HL-60 (cell line): ENCODE results near the gene UCN3.

ENCODE experiments used
- DNase-seq, 2 experiments: peaks; one replicate each; pipeline ENCODE4 v3.0.0-alpha.2; 2010 to 2020; ENCODE audit warnings: low read depth in 1 of 2, low spot score in 1 of 2
- H3K27ac ChIP-seq: fragments of 250-450 bp; sonication (Bioruptor Pico); replicated peaks from 2 replicates; pipeline ENCODE4 v1.5.1; 2020; ENCODE audit warnings: mild to moderate bottlenecking, moderate library complexity
- H3K27me3 ChIP-seq: fragments of 250-450 bp; sonication (Bioruptor Pico); 2 replicates; pipeline ENCODE4 v1.5.1; 2021; ENCODE audit warnings: mild to moderate bottlenecking, moderate library complexity; ENCODE audit not compliant: insufficient read depth, poor library complexity, severe bottlenecking
- H3K4me3 ChIP-seq: replicated peaks from 2 replicates; pipeline ENCODE4 v1.5.1; 2011; ENCODE audit warnings: mild to moderate bottlenecking, control low read depth, low read length; ENCODE audit not compliant: insufficient read depth
- CTCF ChIP-seq: IDR thresholded peaks from one replicate; pipeline ENCODE4 v1.5.1; 2011; ENCODE audit warnings: low read length, control low read depth, inconsistent platforms; ENCODE audit not compliant: insufficient read depth
- GABPA ChIP-seq: IDR thresholded peaks from 2 replicates; pipeline ENCODE4 v1.6.1; 2012; ENCODE audit warnings: low read depth
- POLR2AphosphoS5 ChIP-seq: IDR thresholded peaks from 2 replicates; pipeline ENCODE4 v1.6.1; 2012; ENCODE audit warnings: low read depth
- SPI1 ChIP-seq: IDR thresholded peaks from 2 replicates; pipeline ENCODE4 v1.6.1; 2012; ENCODE audit warnings: low read depth, mild to moderate bottlenecking, borderline replicate concordance
- TF ChIP-seq, protein P1 (sequence below): IDR thresholded peaks from 2 replicates; pipeline ENCODE4 v1.6.1; 2012; ENCODE audit warnings: low read depth; ENCODE audit not compliant: insufficient replicate concordance

The UCN3 gene

DNA sequence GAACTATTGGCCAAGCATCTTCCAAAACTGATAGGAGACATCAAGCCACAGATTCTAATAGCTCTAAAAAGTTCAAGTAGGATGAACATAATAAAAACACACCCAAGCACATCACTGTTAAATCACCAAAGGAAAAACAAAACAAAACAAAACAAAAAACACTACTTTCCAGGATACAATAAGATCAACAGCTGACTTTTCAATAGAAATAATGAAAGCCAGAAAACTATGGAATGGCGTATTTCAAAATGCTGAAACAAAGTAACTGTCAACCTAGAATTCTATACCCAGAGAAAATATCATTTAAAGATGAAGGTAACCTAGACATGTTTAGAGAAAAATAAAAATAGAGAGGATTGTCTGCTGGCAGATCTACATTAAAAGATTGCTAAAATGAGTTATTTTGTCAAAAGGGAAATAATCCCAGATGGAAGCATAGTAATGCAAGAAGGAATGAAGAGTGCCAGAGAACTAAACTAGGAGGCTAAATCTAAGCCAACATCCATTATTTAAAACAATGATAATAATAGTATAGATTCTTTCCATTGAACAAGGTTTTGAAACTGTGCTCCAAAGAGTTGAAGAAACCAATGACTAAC lies 25.9 kb downstream of the UCN3 start:
- DNase-seq, result no peak
- TF ChIP-seq, protein P1, sequence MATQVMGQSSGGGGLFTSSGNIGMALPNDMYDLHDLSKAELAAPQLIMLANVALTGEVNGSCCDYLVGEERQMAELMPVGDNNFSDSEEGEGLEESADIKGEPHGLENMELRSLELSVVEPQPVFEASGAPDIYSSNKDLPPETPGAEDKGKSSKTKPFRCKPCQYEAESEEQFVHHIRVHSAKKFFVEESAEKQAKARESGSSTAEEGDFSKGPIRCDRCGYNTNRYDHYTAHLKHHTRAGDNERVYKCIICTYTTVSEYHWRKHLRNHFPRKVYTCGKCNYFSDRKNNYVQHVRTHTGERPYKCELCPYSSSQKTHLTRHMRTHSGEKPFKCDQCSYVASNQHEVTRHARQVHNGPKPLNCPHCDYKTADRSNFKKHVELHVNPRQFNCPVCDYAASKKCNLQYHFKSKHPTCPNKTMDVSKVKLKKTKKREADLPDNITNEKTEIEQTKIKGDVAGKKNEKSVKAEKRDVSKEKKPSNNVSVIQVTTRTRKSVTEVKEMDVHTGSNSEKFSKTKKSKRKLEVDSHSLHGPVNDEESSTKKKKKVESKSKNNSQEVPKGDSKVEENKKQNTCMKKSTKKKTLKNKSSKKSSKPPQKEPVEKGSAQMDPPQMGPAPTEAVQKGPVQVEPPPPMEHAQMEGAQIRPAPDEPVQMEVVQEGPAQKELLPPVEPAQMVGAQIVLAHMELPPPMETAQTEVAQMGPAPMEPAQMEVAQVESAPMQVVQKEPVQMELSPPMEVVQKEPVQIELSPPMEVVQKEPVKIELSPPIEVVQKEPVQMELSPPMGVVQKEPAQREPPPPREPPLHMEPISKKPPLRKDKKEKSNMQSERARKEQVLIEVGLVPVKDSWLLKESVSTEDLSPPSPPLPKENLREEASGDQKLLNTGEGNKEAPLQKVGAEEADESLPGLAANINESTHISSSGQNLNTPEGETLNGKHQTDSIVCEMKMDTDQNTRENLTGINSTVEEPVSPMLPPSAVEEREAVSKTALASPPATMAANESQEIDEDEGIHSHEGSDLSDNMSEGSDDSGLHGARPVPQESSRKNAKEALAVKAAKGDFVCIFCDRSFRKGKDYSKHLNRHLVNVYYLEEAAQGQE, result no peak
- TF ChIP-seq POLR2AphosphoS5, result no peak
- TF ChIP-seq GABPA, result no peak
- no peak for TF ChIP-seq CTCF
- no peak for TF ChIP-seq SPI1
- no peaks in the 10 kb centered on the region for H3K27me3 ChIP-seq
- H3K4me3 ChIP-seq, result no peak overlapping the region
- H3K27ac ChIP-seq, result no peak overlapping the region

GRCh38 chr10:5391790-5392189 lies 27.0 kb downstream of the UCN3 start:
- Histone ChIP-seq H3K4me3 (no peak overlapping the region), H3K27me3 (no peaks in the 10 kb centered on the region), H3K27ac (no peak overlapping the region)
- TF ChIP-seq POLR2AphosphoS5 (no peak), GABPA (no peak), CTCF (no peak), SPI1 (no peak)
- TF ChIP-seq, protein P1, result no peak
- no peak for DNase-seq

DNA sequence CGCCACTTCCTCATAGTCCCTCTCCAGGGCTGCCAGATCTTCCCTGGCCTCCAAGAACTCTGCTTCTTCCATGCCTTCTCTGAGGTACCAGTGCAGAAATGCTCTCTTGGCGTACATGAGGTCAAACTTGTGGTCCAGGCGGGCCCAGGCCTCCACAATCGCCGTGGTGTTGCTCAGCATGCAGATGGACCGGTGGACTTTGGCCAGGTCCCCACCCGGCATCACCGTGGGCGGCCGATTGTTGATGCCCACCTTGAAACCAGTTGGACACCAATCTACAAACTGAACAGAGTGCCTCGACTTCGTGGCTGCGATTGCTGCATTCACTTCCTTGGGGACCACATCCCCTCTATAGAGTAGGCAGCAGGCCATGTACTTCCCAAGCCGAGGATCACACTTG lies 28.8 kb downstream of the UCN3 start:
- H3K27me3 ChIP-seq, result no peaks in the 10 kb centered on the region
- H3K4me3 ChIP-seq, result no peak overlapping the region
- H3K27ac ChIP-seq, result no peak overlapping the region
- no peak for DNase-seq
- TF ChIP-seq, protein P1, result no peak
- TF ChIP-seq GABPA (no peak), SPI1 (no peak), POLR2AphosphoS5 (no peak)

DNA sequence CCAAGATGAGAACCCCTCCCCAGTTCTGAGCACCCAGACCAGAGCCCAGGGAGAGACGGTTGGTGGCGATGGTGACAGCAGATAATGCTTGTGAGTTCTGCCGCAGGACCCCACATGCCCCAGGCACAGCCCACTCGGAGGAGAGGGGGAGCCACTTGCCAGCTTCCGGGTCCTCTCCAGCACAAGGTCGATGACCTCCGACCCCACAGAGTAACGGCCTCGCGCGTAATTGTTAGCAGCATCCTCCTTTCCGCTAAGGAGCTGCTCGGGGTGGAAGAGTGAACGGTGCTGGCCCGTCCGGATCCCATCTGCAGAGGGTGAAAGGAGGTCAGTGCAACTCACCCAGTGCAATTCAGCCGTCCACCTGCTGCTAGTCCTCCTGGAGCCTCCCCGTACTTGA lies 30.4 kb downstream of the UCN3 start:
- no peak for DNase-seq
- no peak overlapping the region for H3K27ac ChIP-seq
- H3K27me3 ChIP-seq, result no peaks in the 10 kb centered on the region
- TF ChIP-seq GABPA (no peak), SPI1 (no peak), CTCF (no peak), POLR2AphosphoS5 (no peak)
- TF ChIP-seq, protein P1, result no peak
- no peak overlapping the region for H3K4me3 ChIP-seq
